HG02623 (cell line): ENCODE measurements around the gene LPCAT2.
A peak's percentile ranks its signal among the peaks of the same experiment; 100 is the strongest.

Source experiments
- ATAC-seq: cut with Tn5 transposase; IDR thresholded peaks from one replicate; pipeline ENCODE4 v1.9.1; 2021; ENCODE audit warnings: moderate library complexity; ENCODE audit not compliant: unreplicated experiment

The LPCAT2 gene

GRCh38 chr16:55508941-55509931 lies at the start of gene LPCAT2:
Gene LPCAT2, plus strand, starts transcription at chr16:55509072. Its CDS starts 110 bp downstream, at chr16:55509182.
- no peak for ATAC-seq

- ATAC-seq = no peak
These were observed 46.6 kb upstream of the LPCAT2 start for GRCh38 chr16:55462241-55462640.

- ATAC-seq = no peak
These were observed 44.5 kb upstream of the LPCAT2 start for GRCh38 chr16:55464375-55464774.

GRCh38 chr16:55465077-55465896 lies 43.6 kb upstream of the LPCAT2 start:
- ATAC-seq = peak; percentile 95

- no peak for ATAC-seq
These were observed 42.7 kb upstream of the LPCAT2 start for GRCh38 chr16:55466209-55466608.

GRCh38 chr16:55467898-55468297 lies 41.0 kb upstream of the LPCAT2 start:
- ATAC-seq = no peak

- no peak for ATAC-seq
These were observed 40.4 kb upstream of the LPCAT2 start for GRCh38 chr16:55468352-55468990.

GRCh38 chr16:55469821-55470532 lies 38.9 kb upstream of the LPCAT2 start:
- no peak for ATAC-seq

GRCh38 chr16:55470533-55471371 lies 38.1 kb upstream of the LPCAT2 start:
- ATAC-seq = no peak

GRCh38 chr16:55471448-55472097 lies 37.3 kb upstream of the LPCAT2 start:
- peak; percentile 64 for ATAC-seq

- no peak for ATAC-seq
These were observed 35.3 kb upstream of the LPCAT2 start for GRCh38 chr16:55473587-55473986.

- ATAC-seq = no peak
These were observed 34.1 kb upstream of the LPCAT2 start for GRCh38 chr16:55474821-55475220.

GRCh38 chr16:55475919-55476318 lies 33.0 kb upstream of the LPCAT2 start:
- ATAC-seq = no peak

- ATAC-seq = no peak
These were observed 32.0 kb upstream of the LPCAT2 start for GRCh38 chr16:55476625-55477533.

- no peak for ATAC-seq
These were observed 31.1 kb upstream of the LPCAT2 start for GRCh38 chr16:55477736-55478135.

- no peak for ATAC-seq
These were observed 29.9 kb upstream of the LPCAT2 start, which contains the start of gene MMP2 for GRCh38 chr16:55478827-55479429. Gene MMP2, plus strand, starts transcription at chr16:55479198. Its CDS starts 282 bp downstream, at chr16:55479480.

- no peak for ATAC-seq
These were observed 29.3 kb upstream of the LPCAT2 start for GRCh38 chr16:55479430-55480140.
